Activated naive CD4-positive, alpha-beta T cell treated with Interleukin-2 at 50 U/mL for 16 hours (primary cell): ENCODE results near the gene NCOR1.
"Not testable (repeated sequence)": the region's sequence is repeated elsewhere in the genome, so short reads cannot be mapped to it uniquely, and the experiment has no call there.

Experiments used
- DNase-seq: peaks from one replicate; pipeline ENCODE4 v3.0.0-alpha.2; 2020

The NCOR1 gene

GRCh38 chr17:16214190-16215001 lies 938 bp downstream of the NCOR1 start:
- no peak for DNase-seq

GRCh38 chr17:16212793-16213192 lies 2.5 kb downstream of the NCOR1 start:
- DNase-seq: no peak

- no peak for DNase-seq
Observed at GRCh38 chr17:16211590-16211989, 3.7 kb downstream of the NCOR1 start.

GRCh38 chr17:16204763-16205162 lies 10.6 kb downstream of the NCOR1 start:
- DNase-seq: not testable (repeated sequence)

GRCh38 chr17:16202554-16203500 lies 12.5 kb downstream of the NCOR1 start:
- DNase-seq: not testable (repeated sequence)

GRCh38 chr17:16201693-16202131 lies 13.6 kb downstream of the NCOR1 start:
- DNase-seq: not testable (repeated sequence)

- no peak for DNase-seq
Observed at GRCh38 chr17:16199093-16199492, 16.2 kb downstream of the NCOR1 start.

- DNase-seq: no peak
Observed at GRCh38 chr17:16197276-16197675, 18.1 kb downstream of the NCOR1 start.

- not testable (repeated sequence) for DNase-seq
Observed at GRCh38 chr17:16194307-16194835, 21.0 kb downstream of the NCOR1 start.

GRCh38 chr17:16191604-16192003 lies 23.7 kb downstream of the NCOR1 start:
- DNase-seq: no peak

GRCh38 chr17:16190703-16191360 lies 24.5 kb downstream of the NCOR1 start:
- DNase-seq: no peak

- DNase-seq: no peak
Observed at GRCh38 chr17:16189791-16190348, 25.5 kb downstream of the NCOR1 start.

GRCh38 chr17:16187642-16188041 lies 27.7 kb downstream of the NCOR1 start:
- no peak for DNase-seq

GRCh38 chr17:16181581-16181980 lies 33.8 kb downstream of the NCOR1 start:
- DNase-seq: no peak

GRCh38 chr17:16178836-16179235 lies 36.5 kb downstream of the NCOR1 start:
- DNase-seq: no peak

- no peak for DNase-seq
Observed at GRCh38 chr17:16171613-16172012, 43.7 kb downstream of the NCOR1 start.

- DNase-seq: not testable (repeated sequence)
Observed at GRCh38 chr17:16166766-16167165, 48.6 kb downstream of the NCOR1 start.

- DNase-seq: no peak
Observed at GRCh38 chr17:16158714-16159113, 56.6 kb downstream of the NCOR1 start.

- DNase-seq: no peak
Observed at GRCh38 chr17:16155536-16155935, 59.8 kb downstream of the NCOR1 start.

- DNase-seq: not testable (repeated sequence)
Observed at GRCh38 chr17:16152326-16152725, 63.0 kb downstream of the NCOR1 start.

- no peak for DNase-seq
Observed at GRCh38 chr17:16150251-16150856, 65.0 kb downstream of the NCOR1 start.

- DNase-seq: no peak
Observed at GRCh38 chr17:16148596-16148995, 66.7 kb downstream of the NCOR1 start.
